ENCODE results near the gene SYT14.
"Not testable (repeated sequence)": the region's sequence is repeated elsewhere in the genome, so short reads cannot be mapped to it uniquely, and the experiment has no call there.

The SYT14 gene

GRCh38 chr1:209937996-209938959, at the start of gene SYT14:
TSS of gene SYT14 (plus strand) at chr1:209938217. CDS start at chr1:209938265, 48 bp downstream.
- peak; percentile 91 for DNase-seq

- DNase-seq: not testable (repeated sequence)
These were observed 49.5 kb upstream of the SYT14 start for GRCh38 chr1:209888291-209889076.

GRCh38 chr1:209889077-209889418, 49.0 kb upstream of the SYT14 start:
- DNase-seq: no peak

- DNase-seq: no peak
These were observed 47.2 kb upstream of the SYT14 start for GRCh38 chr1:209890641-209891330.

- DNase-seq: no peak
These were observed 44.3 kb upstream of the SYT14 start for GRCh38 chr1:209893751-209894150.

GRCh38 chr1:209895709-209896108, 42.3 kb upstream of the SYT14 start:
- no peak for DNase-seq

GRCh38 chr1:209896346-209896745, 41.7 kb upstream of the SYT14 start:
- no peak for DNase-seq

GRCh38 chr1:209898271-209898670, 39.7 kb upstream of the SYT14 start:
- DNase-seq: not testable (repeated sequence)

GRCh38 chr1:209898851-209899250, 39.2 kb upstream of the SYT14 start:
- not testable (repeated sequence) for DNase-seq

GRCh38 chr1:209899948-209900347, 38.1 kb upstream of the SYT14 start:
- peak; percentile 70 for DNase-seq

GRCh38 chr1:209900734-209901133, 37.3 kb upstream of the SYT14 start:
- DNase-seq: no peak

GRCh38 chr1:209901211-209901610, 36.8 kb upstream of the SYT14 start:
- no peak for DNase-seq

- DNase-seq: not testable (repeated sequence)
These were observed 33.2 kb upstream of the SYT14 start for GRCh38 chr1:209904774-209905173.

- DNase-seq: no peak
These were observed 26.3 kb upstream of the SYT14 start for GRCh38 chr1:209911746-209912145.

- DNase-seq: no peak
These were observed 25.7 kb upstream of the SYT14 start for GRCh38 chr1:209912306-209912705.

- not testable (repeated sequence) for DNase-seq
These were observed 18.4 kb upstream of the SYT14 start for GRCh38 chr1:209919637-209920036.

- no peak for DNase-seq
These were observed 17.2 kb upstream of the SYT14 start for GRCh38 chr1:209920844-209921243.

GRCh38 chr1:209924390-209924789, 13.6 kb upstream of the SYT14 start:
- DNase-seq: no peak

GRCh38 chr1:209926045-209926444, 12.0 kb upstream of the SYT14 start:
- peak; percentile 94 for DNase-seq

- no peak for DNase-seq
These were observed 10.6 kb upstream of the SYT14 start for GRCh38 chr1:209927466-209927865.

- no peak for DNase-seq
These were observed 8.3 kb upstream of the SYT14 start for GRCh38 chr1:209929751-209930150.

- no peak for DNase-seq
These were observed 6.9 kb upstream of the SYT14 start for GRCh38 chr1:209931141-209931540.

GRCh38 chr1:209936125-209936524, 1.9 kb upstream of the SYT14 start:
- no peak for DNase-seq

All from NCI-H146 (cell line).